Spinal cord (tissue), 10 donors: Measurements from ENCODE around the gene TMEM238L. TPM values are rescaled to one million over a fixed set of nuclear protein-coding genes. Genes with fewer than 3 reads are reported as not detected.

Source experiments
- DNase-seq, 6 donors: peaks; one replicate each; pipeline versions ENCODE4 v3.0.0 to v3.0.0-alpha.2; 2013 to 2015; ENCODE audit warnings: low spot score in 6 of 6, low read depth in 4 of 6
- H3K27ac ChIP-seq: one replicate; pipeline ENCODE4 v1.5.1; 2013; ENCODE audit warnings: low read depth, low read length, control low read depth
- H3K27me3 ChIP-seq: one replicate; pipeline ENCODE4 v1.6.1; 2013; ENCODE audit warnings: low read length; ENCODE audit not compliant: control insufficient read depth, insufficient read depth
- H3K36me3 ChIP-seq: one replicate; pipeline ENCODE4 v1.6.1; 2013; ENCODE audit warnings: low read length; ENCODE audit not compliant: control insufficient read depth, insufficient read depth
- H3K4me1 ChIP-seq: one replicate; pipeline ENCODE4 v1.6.1; 2013; ENCODE audit warnings: low read length; ENCODE audit not compliant: control insufficient read depth, insufficient read depth
- H3K4me3 ChIP-seq: one replicate; pipeline ENCODE4 v1.5.1; 2013; ENCODE audit warnings: low read depth, low read length, control low read depth
- H3K9me3 ChIP-seq: one replicate; pipeline ENCODE4 v1.6.1; 2013; ENCODE audit warnings: low read length; ENCODE audit not compliant: control insufficient read depth, insufficient read depth
- WGBS: methylation state at CpG from one replicate; pipeline ENCODE4 v1.1.5; 2013; ENCODE audit warnings: missing lambda C conversion rate; ENCODE audit not compliant: insufficient coverage; 5-methylcytosine and 5-hydroxymethylcytosine counted together
- polyA plus RNA-seq, 2 donors: library from polyadenylated mRNA; unstranded; fragments of 120-200 nt; gene quantifications; one replicate each; pipeline ENCODE4 v1.2.1, GENCODE V29; 2013; ENCODE audit not compliant: insufficient read length in 2 of 2
- total RNA-seq, 2 donors: library from RNA; depleted of rRNA in 1 of 2; stranded (reverse); fragments of 120-200 nt in 1 of 2; fragments of >200 nt in 1 of 2; gene quantifications; one replicate each; pipeline versions ENCODE4 v1.2.3 to v1.2.4, GENCODE V29; 2013 to 2014
- donor health status: healthy.

The TMEM238L gene
- total and polyA plus RNA-seq, 4 donors: 0.30 TPM; not detected in 3

GRCh38 chr17:10836145-10836544 is 32.2 kb upstream of the TMEM238L start:
- no peaks in the 10 kb centered on the region for H3K9me3 ChIP-seq
- no peak overlapping the region for H3K27ac ChIP-seq
- H3K36me3 ChIP-seq: no peaks in the 10 kb centered on the region
- no peak overlapping the region for H3K4me3 ChIP-seq
- 94% methylated on average over 4 of the region's 7 CpGs for WGBS
- DNase-seq: no peak
- H3K4me1 ChIP-seq: peaks cover 25% of the 10 kb centered on the region
- H3K27me3 ChIP-seq: no peaks in the 10 kb centered on the region

GRCh38 chr17:10831696-10832095 is 27.8 kb upstream of the TMEM238L start:
- Histone ChIP-seq H3K9me3 (no peaks in the 10 kb centered on the region), H3K27ac (no peak overlapping the region), H3K27me3 (no peaks in the 10 kb centered on the region), H3K36me3 (no peaks in the 10 kb centered on the region), H3K4me3 (no peak overlapping the region), H3K4me1 (peaks cover 8% of the 10 kb centered on the region)
- 97% methylated on average over 5 of the region's 5 CpGs for WGBS
- no peak for DNase-seq

GRCh38 chr17:10827898-10828552 is 24.1 kb upstream of the TMEM238L start:
- H3K9me3 ChIP-seq: no peaks in the 10 kb centered on the region
- H3K36me3 ChIP-seq: no peaks in the 10 kb centered on the region
- no peaks in the 10 kb centered on the region for H3K4me1 ChIP-seq
- H3K27me3 ChIP-seq: no peaks in the 10 kb centered on the region
- no peak overlapping the region for H3K4me3 ChIP-seq
- WGBS: 87% methylated on average over 3 of the region's 5 CpGs
- no peak overlapping the region for H3K27ac ChIP-seq
- no peak for DNase-seq

- DNase-seq: no peak
- no peaks in the 10 kb centered on the region for H3K27me3 ChIP-seq
- no peak overlapping the region for H3K27ac ChIP-seq
- H3K9me3 ChIP-seq: no peaks in the 10 kb centered on the region
- H3K4me1 ChIP-seq: no peaks in the 10 kb centered on the region
- no peaks in the 10 kb centered on the region for H3K36me3 ChIP-seq
- WGBS: 94% methylated on average over 7 of the region's 7 CpGs
- H3K4me3 ChIP-seq: no peak overlapping the region
Measured at GRCh38 chr17:10824874-10825273, 21.0 kb upstream of the TMEM238L start.

GRCh38 chr17:10821770-10822169 is 17.9 kb upstream of the TMEM238L start:
- Histone ChIP-seq H3K4me1 (no peaks in the 10 kb centered on the region), H3K27me3 (no peaks in the 10 kb centered on the region), H3K4me3 (no peak overlapping the region), H3K9me3 (no peaks in the 10 kb centered on the region), H3K36me3 (no peaks in the 10 kb centered on the region), H3K27ac (no peak overlapping the region)
- DNase-seq: no peak

- Histone ChIP-seq H3K9me3 (no peaks in the 10 kb centered on the region), H3K36me3 (no peaks in the 10 kb centered on the region), H3K4me3 (no peak overlapping the region), H3K27ac (no peak overlapping the region), H3K4me1 (no peaks in the 10 kb centered on the region), H3K27me3 (no peaks in the 10 kb centered on the region)
- DNase-seq: no peak
- 23% methylated on average over 2 of the region's 4 CpGs for WGBS
Measured at GRCh38 chr17:10821054-10821453, 17.2 kb upstream of the TMEM238L start.

GRCh38 chr17:10815319-10815718 is 11.4 kb upstream of the TMEM238L start:
- WGBS: 83% methylated on average over 4 of the region's 5 CpGs
- DNase-seq: no peak
- Histone ChIP-seq H3K4me1 (peaks cover 3% of the 10 kb centered on the region), H3K36me3 (no peaks in the 10 kb centered on the region), H3K27me3 (no peaks in the 10 kb centered on the region), H3K4me3 (no peak overlapping the region), H3K27ac (no peak overlapping the region), H3K9me3 (no peaks in the 10 kb centered on the region)

- H3K9me3 ChIP-seq: no peaks in the 10 kb centered on the region
- no peak overlapping the region for H3K4me3 ChIP-seq
- WGBS: no CpG with 5 or more reads among the region's 1 CpG
- H3K36me3 ChIP-seq: no peaks in the 10 kb centered on the region
- no peak overlapping the region for H3K27ac ChIP-seq
- DNase-seq: peak in 1 of 6 donors; percentile 52
- no peaks in the 10 kb centered on the region for H3K27me3 ChIP-seq
- H3K4me1 ChIP-seq: peaks cover 3% of the 10 kb centered on the region
Measured at GRCh38 chr17:10814075-10814474, 10.2 kb upstream of the TMEM238L start.

- DNase-seq: no peak
- WGBS: 79% methylated on average over 4 of the region's 5 CpGs
- no peaks in the 10 kb centered on the region for H3K9me3 ChIP-seq
- H3K36me3 ChIP-seq: no peaks in the 10 kb centered on the region
- no peaks in the 10 kb centered on the region for H3K27me3 ChIP-seq
- no peak overlapping the region for H3K27ac ChIP-seq
- peaks cover 3% of the 10 kb centered on the region for H3K4me1 ChIP-seq
- no peak overlapping the region for H3K4me3 ChIP-seq
Measured at GRCh38 chr17:10812674-10813073, 8.8 kb upstream of the TMEM238L start.

- no peak overlapping the region for H3K4me3 ChIP-seq
- no peak overlapping the region for H3K27ac ChIP-seq
- 94% methylated on average over 3 of the region's 4 CpGs for WGBS
- no peaks in the 10 kb centered on the region for H3K9me3 ChIP-seq
- H3K36me3 ChIP-seq: no peaks in the 10 kb centered on the region
- H3K27me3 ChIP-seq: no peaks in the 10 kb centered on the region
- no peak for DNase-seq
- H3K4me1 ChIP-seq: peaks cover 3% of the 10 kb centered on the region
Measured at GRCh38 chr17:10809605-10810004, 5.7 kb upstream of the TMEM238L start.
